K562 (cell line): ENCODE results near the gene SFXN5. TPM values are rescaled to one million over a fixed set of nuclear protein-coding genes. Genes with fewer than 3 reads are reported as not detected.

Experiments used
- ATAC-seq: fragments of 200-7000 bp; cut with Tn5 transposase; 3 replicates; pipeline ENCODE4 v1.9.1; 2020; ENCODE audit warnings: moderate library complexity
- BruUV-seq: library from RNA; stranded (reverse); fragments of 400-500 nt; replicated peaks from 2 replicates; lab custom pipeline; 2021; lab: Mats Ljungman, UMichigan
- CTCF ChIA-PET: fragments of 300-600 bp; formaldehyde crosslinking; extraction: SDS; loops from one replicate; lab custom pipeline; 2021; ENCODE audit warnings: low intra/inter-chr PET ratio; lab: Yijun Ruan, JAX
- POLR2A ChIA-PET: fragments of 300-600, 350-650 bp; sonication (Branson Sonifier 250); formaldehyde crosslinking; extraction: SDS; loops from one replicate; lab custom pipeline; 2021; ENCODE audit warnings: antibody characterized with exemption, inconsistent platforms; lab: Yijun Ruan, JAX
- DNase-seq, 4 experiments: peaks; one replicate each; pipeline versions ENCODE4 v3.0.0 to v3.0.0-alpha.2; 2011 to 2018; ENCODE audit warnings: low spot score in 3 of 4, mixed read lengths in 3 of 4; ENCODE audit errors: extremely low read depth in 1 of 4
- FAIRE-seq: peaks from 2 replicates; lab custom pipeline; 2011; peaks lifted over from hg19 to GRCh38; lab: Jason Lieb, UNC
- H2AFZ ChIP-seq: 2 replicates; pipeline ENCODE4 v1.6.0; 2011; ENCODE audit warnings: low read depth, low read length, control low read depth, inconsistent platforms
- H3K27ac ChIP-seq: fragments of 200-600 bp; 3 replicates; pipeline ENCODE4 v1.8.0; 2011; ENCODE audit warnings: low read depth, mild to moderate bottlenecking, control low read depth, inconsistent platforms, low read length, moderate library complexity, mixed read lengths; ENCODE audit errors: extremely low read depth
- H3K27me3 ChIP-seq, 2 experiments: fragments of 300-600 bp in 1 of 2; 2 replicates in 1 of 2; 3 replicates in 1 of 2; pipeline versions ENCODE4 v1.6.0 to v1.8.0; 2011; ENCODE audit warnings: inconsistent platforms in 2 of 2, low read length in 2 of 2, mild to moderate bottlenecking in 1 of 2, mixed read lengths in 1 of 2, moderate library complexity in 1 of 2; ENCODE audit not compliant: control insufficient read depth in 2 of 2, insufficient read depth in 2 of 2
- H3K36me3 ChIP-seq: fragments of 300-600 bp; 3 replicates; pipeline ENCODE4 v1.8.0; 2011; ENCODE audit warnings: mild to moderate bottlenecking, low read length, inconsistent platforms; ENCODE audit not compliant: control insufficient read depth, insufficient read depth
- H3K4me1 ChIP-seq, 2 experiments: fragments of 200-600 bp in 1 of 2; replicated peaks in 1 of 2; 2 replicates in 1 of 2; 3 replicates in 1 of 2; pipeline versions ENCODE4 v1.5.1 to v1.8.0; 2011; ENCODE audit warnings: inconsistent platforms in 2 of 2, low read length in 2 of 2, mild to moderate bottlenecking in 1 of 2, mixed read lengths in 1 of 2, moderate library complexity in 1 of 2; ENCODE audit not compliant: control insufficient read depth in 2 of 2, insufficient read depth in 2 of 2
- H3K4me2 ChIP-seq: 2 replicates; pipeline ENCODE4 v1.6.1; 2011; ENCODE audit warnings: low read length, control low read depth, inconsistent platforms, mixed read lengths; ENCODE audit not compliant: insufficient read depth
- H3K4me3 ChIP-seq: fragments of 200-600 bp; sonication (generic), shearing (Covaris generic); 2 replicates; pipeline ENCODE4 v1.5.1; 2016; ENCODE audit warnings: control low read depth, inconsistent platforms
- H3K79me2 ChIP-seq: fragments of 200-600 bp; 3 replicates; pipeline ENCODE4 v1.8.0; 2011; ENCODE audit warnings: low read length, inconsistent platforms; ENCODE audit not compliant: control insufficient read depth, insufficient read depth
- H3K9ac ChIP-seq, 2 experiments: 2 replicates each; pipeline versions ENCODE4 v1.6.0 to v1.6.1; 2011; ENCODE audit warnings: low read depth in 2 of 2, low read length in 2 of 2, control low read depth in 1 of 2, inconsistent platforms in 1 of 2, mild to moderate bottlenecking in 1 of 2, mixed read lengths in 1 of 2; ENCODE audit not compliant: insufficient read depth in 1 of 2
- H3K9me1 ChIP-seq: one replicate; pipeline ENCODE4 v1.6.0; 2011; ENCODE audit warnings: inconsistent platforms, mild to moderate bottlenecking, low read length, moderate library complexity; ENCODE audit not compliant: control insufficient read depth, insufficient read depth
- H3K9me3 ChIP-seq: replicated peaks from 2 replicates; pipeline ENCODE4 v1.5.1; 2011; ENCODE audit warnings: low read depth, low read length, inconsistent platforms; ENCODE audit not compliant: control insufficient read depth, insufficient read depth
- H4K20me1 ChIP-seq: replicated peaks from 2 replicates; pipeline ENCODE4 v1.6.1; 2011; ENCODE audit warnings: low read length, inconsistent platforms, mixed read lengths; ENCODE audit not compliant: control insufficient read depth, insufficient read depth
- CTBP1 ChIP-seq: fragments of 450-650 bp; IDR thresholded peaks from 2 replicates; pipeline ENCODE4 v1.6.1; 2016; ENCODE audit warnings: borderline replicate concordance
- ZNF592 ChIP-seq: fragments of 450-650 bp; IDR thresholded peaks from 2 replicates; pipeline ENCODE4 v1.6.1; 2017; ENCODE audit warnings: antibody characterized with exemption, mild to moderate bottlenecking
- WGBS: fragments of 100-300 bp; shearing (Covaris generic); methylation state at CpG from one replicate; pipeline ENCODE4 v1.1.6; 2016; ENCODE audit warnings: low coverage, mixed read lengths; ENCODE audit not compliant: insufficient coverage; ENCODE audit errors: missing lambda C conversion rate; 5-methylcytosine and 5-hydroxymethylcytosine counted together
- in situ Hi-C: fragments of 300-500 bp; cut with MboI; formaldehyde crosslinking; loops from 4 replicates; pipeline ENCODE4 v1.15.0; 2018; ENCODE audit warnings: inconsistent platforms, mixed read lengths
- intact Hi-C: fragments of 100-400 bp; cut with micrococcal nuclease; formaldehyde crosslinking; loops from 2 replicates; pipeline ENCODE4 v1.14.2; 2022
- polyA plus RNA-seq, 8 experiments: library from polyadenylated mRNA; depleted of rRNA in 4 of 8; stranded (reverse) in 5 of 8; unstranded in 3 of 8; fragments of >200 nt; fragmentation: Nextera tagmentation in 2 of 8; fragmentation: Illumina TruSeq in 1 of 8; extraction: Ambion mirVana in 2 of 8; extraction: Trizol in 1 of 8; gene quantifications; 2 replicates each; pipeline versions ENCODE4 v1.2.1 to v1.2.3, GENCODE V29; 2011 to 2014; ENCODE audit warnings: inconsistent platforms in 1 of 8, missing spikeins in 1 of 8
- total RNA-seq, 7 experiments: library from RNA; depleted of rRNA in 6 of 7; stranded (reverse); fragments of >200 nt in 6 of 7; fragmentation: Illumina TruSeq in 2 of 7; extraction: Trizol in 2 of 7; gene quantifications; 2 replicates each; pipeline versions ENCODE4 v1.2.1 to v1.2.3, GENCODE V29; 2011 to 2021; ENCODE audit warnings: low replicate concordance in 1 of 7

The SFXN5 gene
- total and polyA plus RNA-seq, 9 of the 15 experiments (the other 6 are each of a cell fraction or from before 2014, with no cell fraction given) = 8.3 to 22.6 (median 16.0) TPM

GRCh38 chr2:73114273-73114867, 42.9 kb upstream of the SFXN5 start:
- H3K9me3 ChIP-seq = no peaks in the 10 kb centered on the region
- peaks cover 20% of the 10 kb centered on the region for H4K20me1 ChIP-seq
- H2AFZ ChIP-seq = no peak overlapping the region
- H3K4me3 ChIP-seq = no peak overlapping the region
- intact Hi-C loops = no loop called here
- ATAC-seq (no peak), FAIRE-seq (no peak), DNase-seq (no peak)
- no peak for TF ChIP-seq ZNF592
- TF ChIP-seq CTBP1 = 0 out of 2 replicates have a peak, but pooled peaks have one; percentile 17
- H3K4me1 ChIP-seq = peaks cover 14 to 25% of the 10 kb centered on the region in 2 experiments
- peaks cover 3% of the 10 kb centered on the region in 2 experiments; a peak in 1 of 5 replicates for H3K27me3 ChIP-seq
- H3K27ac ChIP-seq = no peak overlapping the region
- WGBS = 8% methylated on average over 4 of the region's 4 CpGs
- ChIA-PET CTCF (no interaction called here), POLR2A (interaction anchor here (0.7 kb wide), 1 partner anchor 13 kb away, joined by 3 read pairs; no protein-coding TSS in a partner anchor)
- BruUV-seq = no TSS peak
- in situ Hi-C loops = no loop called here
- H3K9ac ChIP-seq = no peak overlapping the region
- peaks cover 23% of the 10 kb centered on the region for H3K79me2 ChIP-seq
- no peaks in the 10 kb centered on the region for H3K9me1 ChIP-seq
- H3K36me3 ChIP-seq = no peaks in the 10 kb centered on the region
- no peak overlapping the region for H3K4me2 ChIP-seq
